ENCODE measurements around the gene CDC42.
"Not testable (repeated sequence)": the region's sequence is repeated elsewhere in the genome, so short reads cannot be mapped to it uniquely, and the experiment has no call there.

Gene CDC42

GRCh38 chr1:22052115-22053016 is at the start of gene CDC42:
TSS of gene CDC42 (plus strand) at chr1:22052709. CDS start at chr1:22078479, 25,770 bp downstream.
- peak; percentile 97 for DNase-seq

- not testable (repeated sequence) for DNase-seq
Observed at GRCh38 chr1:22002875-22003274, 49.6 kb upstream of the CDC42 start.

DNA sequence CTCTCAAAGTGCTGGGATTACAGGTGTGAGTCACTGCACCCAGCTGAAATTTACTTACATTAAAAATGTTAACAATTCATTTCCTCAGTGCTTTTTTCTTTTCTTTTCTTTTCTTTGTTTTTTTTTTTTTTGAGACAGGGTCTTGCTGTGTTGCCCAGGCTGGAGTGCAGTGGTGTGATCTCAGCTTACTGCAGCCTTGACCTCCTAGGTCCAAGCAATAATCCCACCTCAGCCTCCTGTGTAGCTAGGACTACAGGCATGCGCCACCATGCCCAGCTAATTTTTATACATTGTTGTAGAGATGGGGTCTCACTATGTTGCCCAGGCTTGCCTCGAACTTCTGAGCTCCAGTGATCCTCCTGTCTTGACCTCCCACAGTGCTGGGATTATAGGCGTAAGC is 48.5 kb upstream of the CDC42 start:
- DNase-seq, result not testable (repeated sequence)

DNA sequence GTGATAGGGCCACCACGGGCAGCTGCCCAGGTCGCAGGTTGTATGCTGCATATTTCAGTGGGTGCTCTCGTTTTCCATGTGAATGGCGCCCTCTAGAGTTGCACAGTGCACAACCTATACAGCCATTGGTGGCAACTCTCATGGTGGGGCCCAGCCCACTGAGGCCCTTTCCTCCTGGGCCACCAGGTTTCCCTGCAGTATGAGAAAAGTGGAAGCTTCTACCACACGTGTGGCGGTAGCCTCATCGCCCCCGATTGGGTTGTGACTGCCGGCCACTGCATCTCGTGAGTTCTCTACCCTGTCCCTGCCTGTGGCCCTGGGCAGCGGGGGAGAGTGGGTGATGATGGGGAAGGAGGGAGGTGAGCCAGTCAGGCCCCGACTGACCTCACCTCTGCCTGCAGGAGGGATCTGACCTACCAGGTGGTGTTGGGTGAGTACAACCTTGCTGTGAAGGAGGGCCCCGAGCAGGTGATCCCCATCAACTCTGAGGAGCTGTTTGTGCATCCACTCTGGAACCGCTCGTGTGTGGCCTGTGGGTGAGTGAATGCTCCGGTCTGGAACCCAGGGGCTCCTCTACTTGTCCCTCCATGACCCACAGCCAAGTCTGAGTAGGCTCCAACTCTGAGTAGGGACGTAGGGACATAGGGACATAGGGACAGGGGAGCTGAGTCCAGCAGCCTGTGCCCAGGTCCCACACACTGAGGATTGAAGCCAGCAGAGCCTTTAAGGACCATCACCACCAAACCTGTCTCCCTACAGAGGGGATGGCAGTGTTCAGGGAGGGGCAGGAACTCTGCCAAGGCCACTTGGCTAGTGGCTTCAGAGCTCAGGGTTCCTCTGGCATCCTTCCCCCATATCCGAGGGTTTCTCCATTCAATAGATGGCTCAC is 47.0 kb upstream of the CDC42 start:
- DNase-seq, result peak; percentile 39

DNA sequence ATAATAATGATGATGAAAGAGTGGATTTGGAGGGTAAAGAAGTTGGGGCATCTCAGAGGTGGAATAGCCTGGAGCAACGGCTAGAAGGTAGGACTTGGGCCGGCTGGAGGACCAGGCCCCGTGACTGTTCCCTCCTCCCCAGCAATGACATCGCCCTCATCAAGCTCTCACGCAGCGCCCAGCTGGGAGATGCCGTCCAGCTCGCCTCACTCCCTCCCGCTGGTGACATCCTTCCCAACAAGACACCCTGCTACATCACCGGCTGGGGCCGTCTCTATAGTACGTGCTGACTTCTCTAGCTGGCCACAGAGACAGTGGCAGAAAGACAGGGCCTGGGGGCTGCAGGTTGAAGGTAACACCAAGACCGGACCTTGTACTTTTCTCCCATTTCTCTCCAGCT is 45.8 kb upstream of the CDC42 start:
- DNase-seq, result not testable (repeated sequence)

DNA sequence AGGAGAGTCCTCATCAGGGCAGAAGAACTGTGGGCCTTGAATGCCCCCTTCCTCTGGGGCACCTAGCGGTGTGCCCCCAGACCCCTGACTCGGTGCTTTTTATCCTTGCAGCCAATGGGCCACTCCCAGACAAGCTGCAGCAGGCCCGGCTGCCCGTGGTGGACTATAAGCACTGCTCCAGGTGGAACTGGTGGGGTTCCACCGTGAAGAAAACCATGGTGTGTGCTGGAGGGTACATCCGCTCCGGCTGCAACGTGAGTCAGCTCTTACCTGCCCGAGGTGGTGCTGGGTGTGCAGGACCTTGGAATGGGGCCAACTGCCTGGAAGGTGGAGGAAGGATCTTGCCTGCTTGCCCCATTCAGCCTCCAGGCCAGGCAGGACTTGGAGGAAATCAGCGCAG is 45.2 kb upstream of the CDC42 start:
- not testable (repeated sequence) for DNase-seq

DNA sequence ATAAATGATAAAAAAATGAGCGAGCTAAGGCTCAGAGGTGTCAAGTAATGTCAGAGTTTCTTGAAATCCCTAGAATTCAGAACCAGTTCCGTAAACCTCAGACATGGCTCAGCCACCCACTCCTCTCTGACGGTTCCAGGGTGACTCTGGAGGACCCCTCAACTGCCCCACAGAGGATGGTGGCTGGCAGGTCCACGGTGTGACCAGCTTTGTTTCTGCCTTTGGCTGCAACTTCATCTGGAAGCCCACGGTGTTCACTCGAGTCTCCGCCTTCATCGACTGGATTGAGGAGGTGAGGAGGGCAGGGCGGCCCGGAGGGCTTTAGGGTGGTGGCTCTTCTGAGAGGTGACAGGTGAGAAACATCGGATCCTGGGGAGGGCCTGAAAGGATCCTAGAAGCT is 42.9 kb upstream of the CDC42 start:
- DNase-seq, result not testable (repeated sequence)

DNA sequence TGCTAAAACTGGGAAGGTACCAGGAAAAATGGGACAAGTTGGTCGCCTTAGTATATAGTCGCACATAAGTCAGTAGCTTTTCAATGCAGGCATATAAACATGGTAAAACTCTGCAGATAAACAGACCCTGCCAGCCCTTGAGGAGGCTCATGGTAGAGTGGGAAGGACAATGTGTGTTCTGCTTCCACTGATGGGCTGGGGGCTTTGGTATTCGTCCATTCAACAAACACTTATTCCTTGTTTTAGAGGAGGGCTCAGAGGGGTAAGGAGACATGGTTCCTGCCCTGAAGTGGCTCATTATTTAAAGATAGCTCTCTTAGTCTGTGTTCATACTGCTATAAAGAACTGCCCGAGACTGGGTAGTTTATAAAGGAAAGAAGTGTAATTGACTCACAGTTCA is 39.8 kb upstream of the CDC42 start:
- DNase-seq, result not testable (repeated sequence)

GRCh38 chr1:22014575-22015206 is 37.8 kb upstream of the CDC42 start:
- DNase-seq, result not testable (repeated sequence)

- peak; percentile 76 for DNase-seq
Observed at GRCh38 chr1:22018583-22019559, 33.6 kb upstream of the CDC42 start.

- no peak for DNase-seq
Observed at GRCh38 chr1:22021061-22021460, 31.4 kb upstream of the CDC42 start.

DNA sequence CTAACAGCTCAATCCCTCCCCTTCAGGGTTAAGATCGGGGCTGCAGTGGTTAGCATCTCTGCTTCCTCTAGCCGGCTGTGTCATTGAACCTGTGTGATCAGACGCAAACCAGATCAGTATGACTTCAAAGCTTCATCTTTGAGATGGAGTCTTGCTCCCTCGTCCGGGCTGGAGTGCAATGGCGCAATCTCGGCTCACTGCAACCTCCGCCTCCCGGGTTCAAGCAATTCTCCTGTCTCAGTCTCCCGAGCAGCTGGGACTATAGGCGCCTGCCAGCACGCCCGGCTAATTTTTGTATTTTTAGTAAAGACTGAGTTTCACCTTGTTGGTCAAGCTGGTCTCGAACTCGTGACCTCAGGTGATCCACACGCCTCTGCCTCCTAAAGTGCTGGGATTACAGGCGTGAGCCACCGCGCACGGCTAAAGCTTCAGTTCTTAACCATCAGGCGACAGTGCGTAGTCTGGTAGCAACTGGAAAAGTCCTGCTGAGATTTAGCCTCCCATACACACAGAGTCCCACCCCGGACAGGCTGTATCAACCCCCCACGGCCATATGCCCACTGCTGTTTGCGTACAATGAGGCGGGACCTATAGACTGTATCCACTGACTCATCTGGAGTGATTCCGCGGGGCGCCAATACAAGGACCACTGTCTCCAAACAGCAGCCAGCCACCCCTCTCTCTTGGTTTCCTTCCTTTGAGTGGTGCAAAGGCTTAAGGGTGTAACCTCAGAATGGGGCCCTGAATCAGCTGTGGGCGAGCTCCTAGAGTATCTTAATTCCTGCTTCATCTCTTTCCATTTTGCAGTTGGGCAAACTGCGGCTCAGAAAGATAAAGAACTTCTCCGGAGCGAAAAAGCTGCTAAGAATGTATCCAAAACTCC is 27.8 kb upstream of the CDC42 start:
- DNase-seq, result peak; percentile 86

DNA sequence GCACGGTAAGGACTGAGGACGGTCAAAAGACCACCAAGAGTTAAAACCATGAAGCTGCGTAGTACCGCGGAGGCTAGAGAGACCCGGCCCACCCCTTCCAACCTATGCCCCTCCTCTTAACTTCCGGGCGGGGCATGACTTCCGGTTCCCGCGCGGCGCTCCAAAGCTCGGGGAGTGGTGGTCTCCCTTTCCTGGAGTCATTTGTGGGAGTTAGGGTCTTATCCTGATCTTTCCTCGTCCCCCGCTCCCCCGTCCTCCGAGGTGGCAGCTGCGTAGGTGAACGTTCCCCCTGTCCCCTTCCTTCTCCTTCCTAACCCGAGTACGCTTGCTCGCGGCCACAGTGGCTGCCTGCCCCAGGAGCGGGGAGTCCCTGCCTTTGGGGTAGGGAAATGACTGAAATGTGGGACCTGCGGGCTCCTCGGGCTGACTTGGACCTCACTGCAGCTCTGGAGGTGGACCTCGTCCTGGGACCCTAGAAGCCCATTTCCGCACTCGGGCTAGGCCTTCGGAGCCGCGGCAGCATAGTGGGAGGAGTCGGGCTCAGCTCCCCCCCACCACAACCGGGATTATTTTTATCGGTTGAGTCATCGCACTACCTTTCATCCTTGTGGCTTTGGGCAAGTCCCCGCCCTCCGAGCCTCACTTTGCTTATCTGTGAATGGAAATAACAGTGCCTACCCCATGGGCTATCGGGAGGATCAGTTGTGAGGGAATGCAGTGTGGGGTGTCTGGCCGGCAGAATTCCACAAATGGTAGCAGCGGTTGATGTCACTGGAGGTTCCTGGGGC is 26.9 kb upstream of the CDC42 start:
- peak; percentile 90 for DNase-seq

GRCh38 chr1:22026924-22027289 is 25.6 kb upstream of the CDC42 start:
- DNase-seq, result no peak

- no peak for DNase-seq
Observed at GRCh38 chr1:22030057-22030456, 22.5 kb upstream of the CDC42 start.

GRCh38 chr1:22030473-22030872 is 22.0 kb upstream of the CDC42 start:
- no peak for DNase-seq

GRCh38 chr1:22031214-22031962 is 21.1 kb upstream of the CDC42 start:
- DNase-seq, result peak; percentile 65

DNA sequence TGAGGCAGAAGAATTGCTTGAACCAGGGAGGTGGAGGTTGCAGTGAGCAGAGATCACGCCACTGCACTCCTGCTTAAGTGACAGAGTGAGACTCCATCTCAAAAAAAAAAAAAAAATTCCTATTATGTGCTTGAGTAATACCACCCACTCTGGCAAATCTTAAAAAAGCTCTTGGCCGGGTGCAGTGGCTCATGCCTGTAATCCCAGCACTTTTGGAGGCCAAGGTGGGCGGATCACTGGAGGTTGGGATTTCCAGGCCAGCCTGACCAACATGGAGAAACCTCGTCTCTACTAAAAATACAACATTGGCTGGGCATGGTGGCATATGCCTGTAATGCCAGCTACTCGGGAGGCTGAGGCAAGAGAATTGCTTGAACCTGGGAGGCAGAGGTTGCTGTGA is 17.7 kb upstream of the CDC42 start:
- DNase-seq, result not testable (repeated sequence)

DNA sequence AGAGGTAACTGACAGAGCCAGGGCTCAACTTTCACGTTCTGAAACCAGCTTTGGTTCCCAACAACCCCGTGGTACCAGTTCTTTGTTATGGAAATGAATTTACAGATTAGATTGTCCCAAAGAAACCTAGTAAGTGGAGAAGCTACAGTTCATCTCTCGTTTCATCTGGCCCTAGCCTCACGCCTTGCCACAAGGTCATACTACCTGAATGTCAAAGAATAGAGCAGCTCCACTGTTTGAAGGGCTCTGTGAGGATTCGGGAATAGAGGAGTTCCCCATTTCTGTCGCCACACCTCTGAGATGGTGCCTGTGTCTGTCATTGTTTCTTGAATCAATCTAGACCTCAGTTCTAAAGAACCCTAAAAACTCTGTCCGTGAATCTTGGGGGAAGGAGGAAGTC is 15.0 kb upstream of the CDC42 start:
- no peak for DNase-seq
